ENCODE data around the gene THNSL1.

- no peak for TF ChIP-seq CTCF (conservative IDR thresholded peaks at IDR 0.05 in 1 of 2, IDR thresholded peaks at IDR 0.05 in 1 of 2; ENCODE audit: low read depth in 1 of 2, low read length in 2 of 2)
- TF ChIP-seq EZH2 (IDR thresholded peaks at IDR 0.05; ENCODE audit: low read length, missing control alignments) = no peak
Measured at GRCh38 chr10:25061711-25062449, 45.5 kb downstream of the THNSL1 start.
